KBM-7 (cell line): ENCODE measurements around the gene SAMD14.

Source experiments
- DNase-seq: peaks from one replicate; pipeline ENCODE4 v3.0.0-alpha.2; 2015
- in situ Hi-C: fragments of 300-500 bp; cut with MboI; formaldehyde crosslinking; loops from 2 replicates; pipeline ENCODE4 v1.14.3; 2020; ENCODE audit warnings: low sequenced_read_pairs, low pct_unique_long_range_greater_than_20kb, mixed read lengths

SAMD14 gene

DNA sequence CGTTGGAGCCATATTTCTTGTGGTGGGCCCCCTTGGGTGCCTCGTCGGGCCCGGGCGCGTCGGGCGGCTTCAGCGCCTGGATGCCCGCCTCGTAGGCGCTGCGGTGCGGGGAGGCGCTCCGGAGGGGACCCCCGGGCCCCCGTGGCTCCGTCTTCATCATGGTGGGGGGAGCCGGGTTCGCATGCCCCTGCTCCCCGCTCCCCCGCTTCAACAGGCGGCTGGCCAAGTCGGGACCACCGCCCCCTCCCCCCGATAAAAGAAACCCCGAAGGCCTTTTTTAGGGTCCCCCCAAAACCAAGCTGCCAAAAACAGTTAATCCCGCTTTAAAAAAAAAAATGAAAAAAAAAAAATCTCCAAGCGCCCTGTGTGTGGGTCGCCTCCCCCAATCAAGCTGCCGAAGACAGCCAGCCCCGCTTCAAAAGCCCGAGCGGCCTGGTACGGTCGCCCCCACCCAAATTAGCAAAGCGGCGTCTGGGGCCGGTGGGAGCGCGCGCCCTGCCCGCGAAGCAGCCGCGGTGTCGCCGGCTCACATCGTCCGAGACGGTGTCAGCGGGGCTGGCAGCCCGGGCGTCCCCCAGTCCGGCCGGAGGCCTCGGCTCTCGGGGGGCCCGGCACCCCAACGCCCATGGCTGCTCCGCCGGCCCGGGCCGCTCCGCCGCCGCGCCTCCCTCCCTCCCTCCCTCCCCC is 20.5 kb upstream of the SAMD14 start, which contains the start of gene PPP1R9B:
PPP1R9B (minus strand) TSS at position 324 of the 687 bp plus-strand sequence; CDS start at position 160, 164 bp downstream.
- DNase-seq = no peak
- in situ Hi-C loops = no loop called here

DNA sequence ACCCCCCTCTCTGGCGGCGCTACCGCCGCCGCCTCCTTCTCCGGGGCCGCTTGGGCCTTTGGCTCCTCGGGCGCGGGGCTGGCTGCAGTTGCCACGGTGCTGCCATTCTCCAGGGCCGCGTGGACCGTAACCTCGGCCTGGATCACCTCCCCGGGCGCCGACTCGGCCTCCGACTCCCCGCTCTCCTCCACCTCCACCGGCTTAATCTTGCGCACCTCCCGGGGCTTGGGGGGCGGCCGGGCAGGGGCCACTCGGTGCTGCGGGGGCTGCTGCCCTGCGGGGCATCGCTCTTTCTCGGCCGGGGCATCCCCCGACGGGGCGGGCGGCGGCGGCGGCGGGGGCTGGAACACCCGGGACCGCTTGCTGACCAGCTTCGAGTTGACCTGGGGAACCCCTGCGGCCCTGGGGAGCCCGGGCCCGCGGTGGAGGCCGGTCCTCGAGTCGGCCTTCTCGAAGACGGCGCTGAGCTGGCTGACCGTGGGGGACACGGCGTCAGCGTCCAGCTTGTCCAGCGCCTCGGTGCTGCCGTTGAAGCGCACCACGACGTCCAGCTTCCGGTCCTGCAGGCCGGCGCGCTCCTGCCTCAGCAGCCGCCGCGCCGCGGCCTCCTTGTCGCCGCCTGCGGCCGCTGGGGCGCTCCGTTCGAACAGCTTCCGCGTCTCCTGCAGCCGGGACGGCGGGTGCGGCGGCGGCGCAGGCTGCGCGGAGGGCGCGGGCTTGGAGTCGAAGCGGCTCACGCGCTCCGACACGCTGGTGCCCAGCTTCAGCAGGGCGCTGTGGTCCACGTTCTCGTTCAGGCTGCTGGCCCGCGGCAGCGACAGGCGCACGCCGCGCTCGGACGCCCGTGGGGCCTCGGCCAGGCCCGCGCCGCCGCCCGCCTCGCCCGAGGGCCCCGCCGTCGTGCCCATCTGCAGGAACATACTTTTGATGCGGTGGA is 19.7 kb upstream of the SAMD14 start:
- no peak for DNase-seq
- in situ Hi-C loops = no loop called here

DNA sequence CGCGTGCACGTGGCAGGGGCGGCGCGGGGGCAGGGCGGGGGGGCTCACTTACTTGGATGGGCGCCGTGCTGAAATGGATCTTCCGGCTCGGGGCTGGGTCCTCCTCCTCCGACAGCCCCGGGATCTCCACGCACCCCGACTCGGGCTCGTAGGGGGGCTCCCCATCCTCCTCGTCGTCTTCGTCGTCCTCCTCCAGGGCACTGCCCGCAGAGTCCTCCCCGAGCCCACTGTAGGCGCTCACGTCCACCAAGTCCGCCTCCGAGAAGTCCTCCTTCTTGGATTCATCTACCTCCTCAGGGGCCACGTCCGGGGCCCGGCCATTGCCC is 19.1 kb upstream of the SAMD14 start:
- in situ Hi-C loops = no loop called here
- no peak for DNase-seq

DNA sequence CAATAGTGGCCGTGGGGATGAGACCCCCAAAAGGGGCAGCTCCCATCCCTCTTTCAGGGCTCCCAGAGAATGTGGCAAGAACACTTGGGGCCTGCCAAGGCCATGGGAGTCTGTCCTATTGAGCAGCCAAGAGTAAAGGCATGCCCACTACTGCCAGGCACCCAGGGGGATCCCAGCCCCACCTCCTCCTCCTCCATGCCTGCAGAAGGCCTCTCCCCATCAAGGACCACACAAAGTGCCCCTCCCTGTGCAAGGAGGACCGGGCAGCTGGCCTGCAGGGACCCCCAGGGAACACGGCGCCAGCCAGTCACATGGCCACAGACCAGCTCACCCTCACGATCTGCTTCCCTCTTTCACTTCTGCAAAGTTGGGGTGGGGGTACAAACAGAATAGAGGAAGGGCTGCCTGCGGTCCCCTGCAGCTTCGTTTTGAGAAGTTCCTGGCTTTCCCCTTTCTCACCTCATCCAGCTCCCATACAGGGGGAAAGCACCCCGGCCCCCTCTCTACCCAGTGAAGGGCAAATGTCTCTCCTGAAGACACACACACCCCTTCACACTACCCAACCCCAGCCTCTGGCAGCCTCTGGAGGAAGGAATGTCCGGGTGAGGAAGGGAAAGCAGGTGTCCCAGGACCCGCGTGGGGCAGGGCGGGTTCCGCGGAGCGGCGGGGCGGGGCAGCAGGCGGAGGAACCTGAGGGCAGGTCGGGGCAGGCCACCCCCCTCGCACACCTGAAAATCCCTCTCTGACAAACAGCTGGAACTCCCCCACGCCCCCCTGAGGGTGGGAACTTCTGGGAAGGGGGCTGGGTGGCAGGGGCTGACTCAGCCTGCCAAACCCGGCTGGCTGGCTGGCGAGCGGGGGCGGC is 18.5 kb upstream of the SAMD14 start:
- in situ Hi-C loops = no loop called here
- peak; percentile 89 for DNase-seq

DNA sequence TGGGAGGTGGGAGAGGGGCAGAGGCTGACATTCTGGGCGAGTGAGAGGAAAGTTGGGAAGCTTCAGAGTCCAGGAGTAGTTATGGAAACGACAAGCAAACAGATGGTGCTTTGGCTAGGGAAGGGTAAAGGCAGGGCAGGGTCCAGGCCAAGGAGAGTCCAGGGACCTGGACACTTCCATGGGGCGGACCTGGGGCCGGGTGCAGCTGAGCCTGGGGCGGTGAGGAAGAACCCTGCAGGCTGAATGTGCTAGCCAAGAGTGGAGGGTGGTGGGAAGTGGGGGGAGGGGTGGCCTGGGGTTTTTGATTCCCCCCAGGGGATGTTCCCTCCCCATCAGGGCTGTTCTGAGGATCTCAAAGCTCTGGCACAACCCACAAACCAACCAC is 17.9 kb upstream of the SAMD14 start:
- in situ Hi-C loops = no loop called here
- no peak for DNase-seq

DNA sequence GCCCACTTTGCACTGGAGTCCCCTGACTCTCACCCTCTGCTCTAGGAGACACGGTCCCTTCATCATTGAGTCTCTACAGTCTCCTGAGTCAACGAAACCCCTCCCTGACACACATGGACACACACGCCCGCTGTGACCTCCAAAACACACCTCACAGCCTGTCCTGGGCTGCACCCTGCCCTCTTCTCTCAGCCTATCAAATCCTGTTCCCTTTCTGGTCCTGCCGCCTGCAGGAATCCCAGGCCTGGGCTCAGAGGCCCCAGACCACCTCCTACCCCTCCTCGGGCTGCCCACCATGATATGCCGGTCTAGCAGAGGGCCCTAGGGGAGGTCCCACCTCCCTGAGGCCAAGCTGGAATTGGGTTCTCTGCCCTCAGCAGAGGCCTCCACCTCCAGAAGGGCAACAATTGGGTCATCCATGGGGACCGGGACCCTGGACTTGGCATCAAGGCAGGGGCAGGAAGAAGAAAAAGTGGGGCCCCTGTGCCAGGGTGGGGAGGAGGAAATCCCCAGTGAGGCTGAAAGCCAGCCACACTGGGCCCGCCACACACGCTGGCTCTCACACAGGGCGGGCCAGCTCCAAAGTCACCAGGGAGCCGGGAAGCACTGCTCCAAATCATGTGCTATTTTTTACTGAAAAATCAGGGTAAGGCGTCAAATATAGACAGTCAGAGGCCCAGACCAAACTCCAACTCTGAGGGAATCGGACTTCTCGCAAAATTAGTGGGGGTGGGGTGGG is 17.1 kb upstream of the SAMD14 start:
- in situ Hi-C loops = no loop called here
- no peak for DNase-seq

DNA sequence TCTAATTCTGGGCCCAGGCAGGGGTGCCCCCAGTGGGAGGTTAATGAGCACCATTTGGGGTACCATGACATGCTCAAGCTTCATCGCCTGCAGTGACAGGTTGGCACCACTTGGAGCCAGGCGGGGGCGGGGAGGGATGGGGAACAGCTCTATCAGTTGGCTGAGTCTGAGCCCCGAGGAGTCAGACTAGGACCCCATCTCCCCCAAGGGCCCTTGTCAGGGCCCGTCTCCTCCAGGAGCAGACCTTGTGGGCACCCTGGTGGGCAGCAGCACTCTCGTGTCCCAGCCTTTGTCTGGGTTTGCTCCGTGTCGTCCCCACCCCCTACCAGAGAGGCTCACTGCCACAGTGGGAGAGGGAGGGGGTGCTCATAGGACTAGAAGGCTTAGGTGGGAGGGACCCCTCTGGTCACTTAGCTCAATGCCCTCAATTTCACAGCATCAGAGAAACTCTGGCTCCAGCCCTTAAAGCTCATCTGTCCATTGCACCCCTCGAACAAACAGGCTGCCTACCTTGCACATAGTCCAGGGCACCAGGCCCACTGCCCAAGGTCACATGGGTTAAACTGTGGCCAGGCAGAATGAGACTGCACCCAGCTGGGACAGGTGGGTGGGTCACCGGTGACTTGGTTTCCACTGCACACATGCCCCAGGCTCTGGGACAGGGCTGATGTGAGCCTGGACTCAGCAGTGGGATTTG is 16.4 kb upstream of the SAMD14 start:
- DNase-seq = no peak
- in situ Hi-C loops = no loop called here

DNA sequence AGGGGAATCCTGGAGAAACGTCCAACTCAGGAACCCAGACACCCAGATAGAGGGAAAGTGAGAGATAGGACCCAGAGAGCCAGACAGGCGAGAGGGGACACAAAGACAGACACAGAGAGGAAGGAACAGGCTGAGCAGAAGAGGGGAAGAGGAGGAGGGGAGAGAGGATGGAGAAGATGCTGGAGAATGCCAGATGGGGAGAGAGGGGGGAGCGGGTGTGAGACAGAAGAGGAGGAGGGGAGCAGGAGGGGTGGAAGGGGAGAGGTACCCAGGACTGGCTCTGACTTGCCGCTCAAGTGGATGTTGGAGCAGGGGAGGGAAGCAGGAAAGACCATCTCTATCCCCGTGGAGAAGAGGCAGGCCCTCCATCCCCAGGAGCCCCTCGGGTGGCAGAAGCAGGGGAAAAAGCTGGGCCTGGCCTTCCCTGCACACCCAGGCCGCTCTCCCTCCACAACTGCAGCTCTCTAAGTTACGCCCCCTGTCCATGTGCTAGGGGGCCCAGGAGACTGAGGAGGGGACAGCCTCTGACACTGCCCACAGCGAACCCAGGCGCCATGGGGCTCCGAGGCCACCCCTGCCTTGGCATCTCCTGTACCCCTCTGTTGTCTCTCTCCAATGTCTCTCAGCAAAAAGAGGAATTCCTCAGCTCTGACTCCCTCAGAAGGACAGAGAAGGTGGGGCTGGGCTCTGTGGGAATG is 15.7 kb upstream of the SAMD14 start:
- in situ Hi-C loops = no loop called here
- DNase-seq = no peak

DNA sequence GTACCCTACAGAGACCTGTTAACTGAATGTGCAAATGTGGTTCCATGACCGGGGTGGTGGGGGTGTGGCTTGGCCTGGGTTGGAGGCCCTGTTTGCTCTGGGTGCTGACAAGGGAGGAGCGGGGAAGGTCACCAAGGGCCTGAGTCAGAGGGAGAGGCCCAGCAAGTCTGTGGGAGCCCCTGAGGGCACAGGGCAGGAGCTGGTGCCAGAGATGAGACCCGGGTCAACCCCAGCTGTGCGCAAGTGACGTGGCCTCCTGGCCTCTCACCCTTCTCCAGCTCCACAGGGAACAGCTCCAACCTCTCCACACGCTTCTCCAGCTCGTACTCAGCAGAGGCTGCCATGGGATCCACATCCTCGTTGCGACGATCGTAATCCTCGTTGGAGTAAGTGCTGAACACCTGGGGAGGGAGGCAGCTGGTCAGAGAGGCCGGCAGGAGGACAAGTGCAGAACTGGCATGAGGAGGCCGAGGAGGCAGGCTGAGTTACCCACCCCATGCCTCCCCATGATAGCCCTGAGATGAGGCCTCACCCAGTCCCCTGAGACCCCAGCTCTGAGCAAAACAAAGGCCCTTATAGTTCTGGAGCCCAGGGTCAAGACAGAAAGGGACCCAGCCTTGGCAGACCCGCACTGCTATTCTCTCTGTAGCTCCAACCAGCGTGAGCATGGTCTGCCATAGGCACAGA is 15.0 kb upstream of the SAMD14 start:
- in situ Hi-C loops = no loop called here
- no peak for DNase-seq

DNA sequence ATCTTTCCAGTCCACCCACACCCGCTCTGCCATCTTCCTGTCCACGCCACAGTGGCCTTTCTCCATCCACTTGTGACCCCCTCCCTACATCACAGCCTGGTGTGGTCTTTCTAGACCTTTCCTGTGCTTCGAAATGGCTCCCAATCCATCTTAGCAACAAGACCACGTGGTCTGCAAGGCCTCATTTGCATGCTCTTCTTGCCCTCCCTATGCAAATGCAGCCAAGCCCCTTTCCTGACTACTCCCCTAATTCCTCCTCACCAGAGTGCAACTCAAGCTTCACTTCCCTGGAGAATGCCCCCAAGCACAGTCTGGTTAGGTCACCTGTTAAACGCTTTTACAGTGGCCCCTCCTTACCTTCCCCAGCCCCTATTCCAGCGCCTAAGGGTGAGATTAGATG is 14.4 kb upstream of the SAMD14 start:
- DNase-seq = no peak
- in situ Hi-C loops = no loop called here

DNA sequence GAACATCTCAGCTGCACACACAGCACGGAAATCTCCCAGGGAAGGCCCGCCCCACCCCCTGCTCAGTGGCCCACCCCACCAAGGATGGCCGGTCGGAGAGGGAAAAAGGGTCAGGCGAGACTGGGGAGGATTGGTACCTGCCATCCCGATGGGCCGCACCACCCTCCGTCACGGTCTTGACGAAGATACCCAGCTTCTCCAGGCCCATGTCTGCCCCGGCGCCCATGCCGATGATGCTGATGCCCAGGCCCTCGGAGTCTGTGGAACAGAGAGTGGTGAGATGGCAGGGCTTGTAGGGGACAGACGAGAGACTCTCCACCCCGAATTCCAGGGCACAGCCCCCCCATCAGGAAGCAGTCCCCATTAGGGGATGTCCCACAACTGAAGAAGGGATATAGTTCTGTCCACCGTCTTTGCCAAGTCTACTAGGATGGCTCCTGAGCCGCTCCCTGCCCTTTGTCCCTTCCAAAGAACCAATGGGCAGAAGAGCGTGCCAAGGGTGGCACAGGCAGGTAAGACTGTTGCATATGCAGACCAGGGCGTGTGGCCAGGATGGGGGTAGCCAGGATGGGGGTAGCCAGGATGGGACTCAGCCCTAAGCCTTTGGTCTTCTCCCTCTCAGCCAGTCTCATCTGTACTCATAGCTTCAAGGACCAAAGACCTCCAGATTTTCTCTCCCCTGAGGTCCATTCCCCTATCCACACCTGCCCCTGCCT is 13.7 kb upstream of the SAMD14 start:
- in situ Hi-C loops = no loop called here

DNA sequence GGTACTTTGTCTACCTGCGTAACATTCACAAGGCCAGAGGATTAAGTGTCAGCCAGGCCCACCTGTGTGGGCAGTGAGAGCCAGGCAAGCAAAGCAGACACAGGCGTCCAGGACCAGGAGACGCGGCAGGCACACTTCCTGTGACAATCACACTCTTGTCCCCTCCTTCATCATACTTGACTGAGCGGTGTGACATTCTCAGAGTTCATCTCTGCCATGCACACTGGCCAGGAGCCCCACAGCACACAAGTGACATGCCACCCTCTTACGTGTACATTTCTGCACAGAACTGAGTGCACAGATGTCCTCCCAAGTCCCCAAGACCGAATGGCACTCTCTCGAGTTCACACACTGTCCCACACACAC is 11.8 kb upstream of the SAMD14 start:
- DNase-seq = no peak
- in situ Hi-C loops = no loop called here

More for the DNA sequence above, 13.7 kb upstream of the SAMD14 start:
- DNase-seq = no peak

DNA sequence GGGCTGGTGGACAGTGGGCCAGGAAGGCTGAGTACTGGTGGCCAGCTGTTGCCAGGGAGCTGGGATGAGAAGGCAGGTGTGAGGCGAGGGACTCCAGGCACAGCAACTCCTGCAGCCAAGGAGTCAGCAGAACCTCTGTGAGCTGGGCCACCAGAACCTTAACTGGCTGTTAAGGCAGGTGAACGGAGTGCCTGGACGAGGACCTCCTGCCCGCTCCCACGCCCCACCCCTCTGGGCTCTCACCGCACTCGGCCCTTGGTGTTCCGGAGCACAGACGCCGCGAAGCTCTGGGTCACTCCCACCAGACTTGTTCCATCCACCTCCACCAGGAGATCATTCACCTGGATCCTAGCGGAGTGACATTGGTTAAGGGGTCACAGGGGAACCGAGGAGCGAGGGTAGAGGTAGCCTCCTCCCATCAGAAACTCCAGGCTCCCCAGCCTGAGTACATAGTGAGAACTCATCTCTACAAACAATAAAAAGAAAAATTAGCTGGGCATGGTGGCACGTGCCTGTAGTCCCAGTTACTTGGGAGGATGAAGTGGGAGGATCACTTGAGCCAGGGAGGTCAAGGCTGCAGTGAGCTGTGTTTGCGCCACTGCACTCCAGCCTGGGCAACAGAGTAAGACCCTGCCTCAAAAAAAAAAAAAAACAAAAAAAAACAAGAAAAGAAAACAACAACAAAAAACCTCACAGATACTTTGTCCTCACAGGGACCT is 11.2 kb upstream of the SAMD14 start:
- DNase-seq = no peak
- in situ Hi-C loops = no loop called here

DNA sequence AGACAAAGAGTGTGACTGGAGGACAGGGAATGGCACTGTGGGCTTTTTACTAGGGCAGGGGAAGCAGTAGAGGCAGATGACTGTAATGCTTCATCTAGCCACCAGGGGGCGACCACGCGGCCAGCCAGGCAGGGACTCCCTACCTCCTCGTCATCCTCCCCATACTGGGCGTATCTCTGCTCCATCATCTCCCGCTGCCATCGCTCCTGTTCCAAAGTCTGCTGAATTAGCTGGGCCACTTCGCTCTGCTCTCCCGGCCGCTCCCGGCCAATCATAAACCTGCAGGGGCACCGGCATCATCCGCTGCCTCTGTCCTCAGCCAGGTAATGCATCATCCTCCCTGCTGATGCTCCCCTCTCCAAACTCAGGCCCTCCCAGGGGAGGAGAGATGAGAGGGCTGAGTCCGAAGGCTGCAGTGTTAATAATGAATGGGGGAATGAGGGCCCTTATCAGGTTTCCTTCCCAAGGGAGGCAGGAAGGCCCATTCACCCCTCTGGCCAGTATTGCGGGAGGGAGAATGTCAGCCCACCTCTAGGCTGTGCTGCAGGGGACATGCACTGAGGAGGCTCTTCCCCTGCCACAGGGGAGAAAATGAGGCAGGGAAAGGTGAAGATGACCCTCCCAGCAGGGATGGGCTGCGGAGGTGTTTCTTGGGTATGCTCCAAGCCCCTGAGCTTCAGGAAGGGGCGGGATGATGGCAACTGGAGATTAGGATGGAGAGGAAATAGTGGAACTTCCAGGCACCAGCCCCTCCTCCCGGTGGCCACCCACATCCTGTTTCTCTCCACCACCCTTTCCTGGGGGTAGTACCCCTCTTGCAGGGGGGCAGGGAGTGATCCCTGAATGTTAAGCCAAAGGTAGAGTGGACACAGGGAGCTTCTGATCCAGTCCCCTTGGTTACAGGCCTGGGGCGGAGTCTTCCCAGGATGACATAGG is 10.3 kb upstream of the SAMD14 start:
- DNase-seq = peak; percentile 89
- in situ Hi-C loops = no loop called here

DNA sequence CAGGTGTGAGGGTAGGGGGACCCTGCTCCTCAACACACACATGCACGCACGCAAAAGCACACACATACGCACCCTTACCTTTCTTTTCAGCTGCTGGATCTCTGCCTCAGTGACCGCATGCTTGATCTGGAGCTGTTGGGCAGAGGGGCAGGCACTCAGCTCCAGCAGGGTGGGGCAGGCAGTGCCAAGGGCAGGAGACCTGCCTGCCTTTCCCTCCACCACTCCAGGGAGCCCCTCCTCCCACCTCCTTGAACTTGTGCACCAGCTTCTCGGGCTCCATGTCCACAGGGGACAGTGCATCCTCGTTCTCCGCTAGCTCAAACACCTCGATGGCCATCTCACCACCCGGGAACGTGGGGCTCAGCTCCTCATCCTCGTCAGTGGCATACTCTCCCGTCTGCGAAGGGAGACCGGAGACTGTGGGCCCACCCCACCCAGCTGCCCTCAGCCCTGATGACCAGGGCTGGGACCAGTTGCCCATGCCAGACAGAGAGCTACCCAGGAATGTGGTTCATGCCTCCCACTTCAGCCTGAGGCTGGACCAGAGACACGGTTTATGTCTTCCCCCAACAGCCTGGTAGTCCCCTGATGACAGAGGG is 9.3 kb upstream of the SAMD14 start:
- no peak for DNase-seq

More for the DNA sequence above, 9.3 kb upstream of the SAMD14 start:
- in situ Hi-C loops = no loop called here
